HepG2 (cell line): ENCODE results near the gene MED12L. TPM values are rescaled to one million over a fixed set of nuclear protein-coding genes. Genes with fewer than 3 reads are reported as not detected.

Experiments
- ATAC-seq: fragments of 200-7000 bp; cut with Tn5 transposase; 3 replicates; pipeline ENCODE4 v1.9.1; 2020; ENCODE audit warnings: mild to moderate bottlenecking, moderate library complexity
- BruUV-seq: library from RNA; stranded (reverse); fragments of 400-500 nt; replicated peaks from 2 replicates; lab custom pipeline; 2021; lab: Mats Ljungman, UMichigan
- CTCF ChIA-PET: fragments of 300-600 bp; formaldehyde crosslinking; extraction: SDS; loops from one replicate; lab custom pipeline; 2021; ENCODE audit warnings: low total read pairs, inconsistent platforms, low intra/inter-chr PET ratio; lab: Yijun Ruan, JAX
- POLR2A ChIA-PET: fragments of 350-600 bp; sonication (Branson Sonifier 250); formaldehyde crosslinking; loops from one replicate; lab custom pipeline; 2020; ENCODE audit warnings: antibody characterized with exemption, inconsistent platforms; lab: Yijun Ruan, JAX
- DNase-seq: peaks from one replicate; pipeline ENCODE4 v3.0.0-alpha.2; 2015; ENCODE audit warnings: low spot score
- FAIRE-seq: peaks from 3 replicates; lab custom pipeline; 2011; peaks lifted over from hg19 to GRCh38; lab: Jason Lieb, UNC
- H2AFZ ChIP-seq: one replicate; pipeline ENCODE4 v1.6.1; 2011; ENCODE audit warnings: low read length, inconsistent platforms
- H3K27ac ChIP-seq: fragments of 300-600 bp; 3 replicates; pipeline ENCODE4 v1.8.0; 2011; ENCODE audit warnings: mixed run types, mild to moderate bottlenecking, mixed read lengths, low read length, inconsistent platforms; ENCODE audit not compliant: insufficient read depth; ENCODE audit errors: extremely low read length
- H3K27me3 ChIP-seq, 2 experiments: fragments of 200-600 bp in 1 of 2; 2 replicates in 1 of 2; 3 replicates in 1 of 2; pipeline versions ENCODE4 v1.6.0 to v1.8.0; 2011; ENCODE audit warnings: low read length in 2 of 2, mild to moderate bottlenecking in 2 of 2, moderate library complexity in 2 of 2, inconsistent platforms in 1 of 2; ENCODE audit not compliant: insufficient read depth in 2 of 2, control insufficient read depth in 1 of 2
- H3K36me3 ChIP-seq, 2 experiments: fragments of 200-600 bp in 1 of 2; replicated peaks in 1 of 2; 2 replicates in 1 of 2; 3 replicates in 1 of 2; pipeline versions ENCODE4 v1.5.1 to v1.8.0; 2011; ENCODE audit warnings: low read length in 2 of 2, inconsistent platforms in 1 of 2; ENCODE audit not compliant: insufficient read depth in 2 of 2, control insufficient read depth in 1 of 2
- H3K4me1 ChIP-seq: 2 replicates; pipeline ENCODE4 v1.5.1; 2012; ENCODE audit warnings: low read length, inconsistent platforms; ENCODE audit not compliant: insufficient read depth
- H3K4me2 ChIP-seq: 2 replicates; pipeline ENCODE4 v1.6.0; 2011; ENCODE audit warnings: low read depth, low read length, inconsistent platforms
- H3K4me3 ChIP-seq, 3 experiments: fragments of 200-600 bp in 1 of 3; sonication (generic), shearing (Covaris generic) in 1 of 3; replicated peaks in 1 of 3; 2 replicates each; pipeline ENCODE4 v1.5.1; 2011 to 2016; ENCODE audit warnings: low read length in 3 of 3, inconsistent platforms in 2 of 3, low read depth in 2 of 3, mild to moderate bottlenecking in 2 of 3, control low read depth in 1 of 3, mixed read lengths in 1 of 3; ENCODE audit not compliant: insufficient read depth in 1 of 3
- H3K79me2 ChIP-seq: one replicate; pipeline ENCODE4 v1.6.1; 2011; ENCODE audit warnings: low read length, inconsistent platforms; ENCODE audit not compliant: insufficient read depth
- H3K9ac ChIP-seq: 2 replicates; pipeline ENCODE4 v1.6.0; 2011; ENCODE audit warnings: mild to moderate bottlenecking, low read depth, low read length, inconsistent platforms; ENCODE audit not compliant: insufficient read depth
- H3K9me3 ChIP-seq: 2 replicates; pipeline ENCODE4 v1.5.1; 2012; ENCODE audit warnings: mild to moderate bottlenecking, low read length
- H4K20me1 ChIP-seq: 2 replicates; pipeline ENCODE4 v1.6.0; 2011; ENCODE audit warnings: inconsistent platforms, mild to moderate bottlenecking, low read length, moderate library complexity; ENCODE audit not compliant: insufficient read depth
- FOXP1 ChIP-seq, 2 experiments: fragments of 450-650 bp in 1 of 2; IDR thresholded peaks; 2 replicates each; pipeline ENCODE4 v1.6.1; 2017 to 2018; ENCODE audit warnings: antibody characterized with exemption in 1 of 2
- HOXA7 ChIP-seq: sonication (generic); formaldehyde crosslinking; IDR thresholded peaks from 2 replicates; pipeline ENCODE4 v1.8.1; 2022; ENCODE audit warnings: mild to moderate bottlenecking, missing genetic modification reagents, moderate library complexity
- MBD4 ChIP-seq: IDR thresholded peaks from 2 replicates; pipeline ENCODE4 v1.6.1; 2012; ENCODE audit warnings: low read length, inconsistent platforms, borderline replicate concordance
- MIXL1 ChIP-seq: IDR thresholded peaks from 2 replicates; pipeline ENCODE4 v1.6.1; 2016
- NFIB ChIP-seq: sonication (generic); formaldehyde crosslinking; IDR thresholded peaks from 2 replicates; pipeline ENCODE4 v1.9.0; 2021; ENCODE audit warnings: missing genetic modification reagents, mild to moderate bottlenecking, borderline replicate concordance
- RELA ChIP-seq: sonication (generic); formaldehyde crosslinking; IDR thresholded peaks from 2 replicates; pipeline ENCODE4 v1.4.0; 2020; ENCODE audit warnings: missing genetic modification reagents
- RXRB ChIP-seq: IDR thresholded peaks from 2 replicates; pipeline ENCODE4 v1.6.1; 2016; ENCODE audit warnings: borderline replicate concordance, missing genetic modification reagents, missing compliant biosample characterization
- SP5 ChIP-seq: IDR thresholded peaks from 2 replicates; pipeline ENCODE4 v1.6.1; 2016; ENCODE audit warnings: low read depth, borderline replicate concordance
- STAG1 ChIP-seq: sonication (generic); formaldehyde crosslinking; IDR thresholded peaks from 2 replicates; pipeline ENCODE4 v1.4.0; 2020; ENCODE audit warnings: missing genetic modification reagents
- ZNF605 ChIP-seq: sonication (generic); formaldehyde crosslinking; IDR thresholded peaks from 2 replicates; pipeline ENCODE4 v1.8.0; 2022; ENCODE audit warnings: mild to moderate bottlenecking, missing genetic modification reagents
- ZSCAN12 ChIP-seq: sonication (generic); formaldehyde crosslinking; IDR thresholded peaks from 2 replicates; pipeline ENCODE4 v1.9.0; 2021; ENCODE audit warnings: mild to moderate bottlenecking, missing genetic modification reagents
- ZSCAN29 ChIP-seq: sonication (generic); formaldehyde crosslinking; conservative IDR thresholded peaks from 2 replicates; pipeline ENCODE4 v1.4.0; 2020; ENCODE audit warnings: mild to moderate bottlenecking, missing genetic modification reagents
- WGBS: methylation state at CpG from one replicate; pipeline ENCODE4 v1.1.6; 2017; ENCODE audit warnings: low lambda C conversion rate; 5-methylcytosine and 5-hydroxymethylcytosine counted together
- in situ Hi-C: cut with HindIII; loops from 2 replicates; pipeline ENCODE4 v1.10.0; 2017; ENCODE audit warnings: low pct_unique_long_range_greater_than_20kb; ENCODE audit not compliant: extremely low pct_ligation_motif_present
- intact Hi-C: fragments of 100-400 bp; cut with micrococcal nuclease; formaldehyde crosslinking; loops from one replicate; pipeline ENCODE4 v1.10.0; 2022; ENCODE audit not compliant: unreplicated experiment
- polyA plus RNA-seq, 8 experiments: library from polyadenylated mRNA; depleted of rRNA in 3 of 8; stranded (reverse) in 7 of 8; unstranded in 1 of 8; fragments of >200 nt; fragmentation: Illumina TruSeq in 4 of 8; extraction: Trizol in 4 of 8; gene quantifications; 2 replicates each; pipeline versions ENCODE4 v1.2.1 to v1.2.3, GENCODE V29; 2011 to 2016; ENCODE audit warnings: low read depth in 4 of 8, missing spikeins in 1 of 8, mixed read lengths in 1 of 8; ENCODE audit not compliant: insufficient read depth in 1 of 8
- total RNA-seq, 5 experiments: library from RNA; depleted of rRNA; stranded (reverse); fragments of >200 nt; fragmentation: Illumina TruSeq; extraction: Trizol; gene quantifications; 2 replicates each; pipeline ENCODE4 v1.2.3, GENCODE V29; 2016; ENCODE audit warnings: low read depth in 1 of 5
- TF ChIP-seq, protein P1 (sequence below): sonication (generic); formaldehyde crosslinking; conservative IDR thresholded peaks from 2 replicates; pipeline ENCODE4 v1.4.0; 2020; ENCODE audit warnings: mild to moderate bottlenecking, missing genetic modification reagents, moderate library complexity

Gene MED12L
- total and polyA plus RNA-seq, 2 of the 13 experiments (the other 11 are each of a cell fraction or from before 2014, with no cell fraction given): 0.07 to 0.64 TPM

DNA sequence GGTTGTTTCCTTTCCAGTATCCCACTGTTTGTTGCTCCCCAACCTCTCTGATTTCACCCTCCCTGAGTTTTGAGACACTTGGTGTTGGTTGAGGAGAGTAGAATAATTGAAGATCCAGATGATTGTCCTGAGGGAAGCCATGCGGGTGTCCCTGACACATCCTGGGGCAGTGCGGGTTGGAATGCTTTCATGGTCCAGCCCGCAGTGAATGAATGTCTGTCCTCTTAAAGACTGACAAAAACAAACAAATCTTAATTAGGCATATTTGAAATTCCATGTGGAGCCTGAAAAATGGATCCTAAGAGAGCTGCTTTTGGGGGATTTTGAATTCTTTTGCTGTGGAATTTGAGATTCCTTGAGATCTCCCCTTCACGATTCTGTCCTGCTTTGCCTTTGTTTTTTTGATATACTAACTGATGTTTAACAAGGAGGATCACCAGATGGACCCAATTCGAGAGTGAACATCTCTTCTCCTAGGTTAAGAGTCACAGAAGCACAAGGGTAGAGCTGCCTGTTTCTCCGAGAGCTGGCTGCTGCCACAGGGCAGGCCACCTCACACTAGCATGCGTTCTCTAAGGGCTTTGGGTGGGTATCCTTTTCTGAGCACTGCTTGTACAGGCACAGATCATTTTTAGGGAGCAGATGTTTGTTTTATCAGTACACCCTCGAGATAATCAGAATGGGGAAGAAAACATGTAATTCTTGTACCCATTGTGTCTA lies 70.1 kb downstream of the MED12L start:
- POLR2A ChIA-PET: no interaction called here

DNA sequence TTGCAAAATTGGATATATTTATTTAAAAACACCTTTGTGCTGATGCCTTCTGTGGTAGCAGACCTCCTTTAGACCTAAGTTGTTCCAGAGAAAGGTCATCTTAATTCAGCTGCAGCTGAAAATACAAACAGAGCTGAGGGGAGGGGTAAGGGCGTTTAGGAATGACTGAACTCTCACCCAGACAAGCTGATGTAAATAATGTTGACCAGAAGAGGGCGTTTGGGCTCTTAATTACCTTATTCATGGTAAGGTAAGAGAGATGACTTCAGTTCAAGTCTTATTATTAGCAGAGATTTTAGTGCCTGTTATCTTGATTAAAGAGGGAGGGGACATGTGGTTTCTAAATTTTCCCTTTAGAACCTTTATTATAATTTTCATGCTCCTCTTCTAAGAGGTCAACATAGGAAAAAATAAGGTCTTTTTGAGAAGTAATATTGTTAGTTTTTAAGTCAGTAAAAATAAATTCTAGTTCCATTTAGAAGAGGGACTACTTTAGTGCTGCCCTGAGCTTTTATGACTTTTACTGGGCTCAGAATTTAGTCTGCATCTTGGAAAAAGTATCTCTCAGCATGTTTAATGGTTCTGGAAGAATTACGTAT lies 71.3 kb downstream of the MED12L start:
- H3K9me3 ChIP-seq: no peaks in the 10 kb centered on the region
- H4K20me1 ChIP-seq: no peaks in the 10 kb centered on the region
- DNase-seq (peak; percentile 67), ATAC-seq (peak; percentile 88), FAIRE-seq (peak; percentile 81)
- ChIA-PET POLR2A (no interaction called here), CTCF (interaction anchor here (1.2 to 1.8 kb wide), 3 partner anchors 12 to 170 kb away, joined by 3 to 13 read pairs (median 3); no protein-coding TSS in a partner anchor)
- 33% methylated on average over 3 of the region's 3 CpGs for WGBS
- in situ Hi-C loops: no loop called here
- H2AFZ ChIP-seq: no peak overlapping the region
- BruUV-seq: no TSS peak
- no peak overlapping the region for H3K9ac ChIP-seq
- H3K4me2 ChIP-seq: no peak overlapping the region
- no peaks in the 10 kb centered on the region for H3K79me2 ChIP-seq
- H3K36me3 ChIP-seq: no peaks in the 10 kb centered on the region
- intact Hi-C loops: no loop called here
- H3K4me3 ChIP-seq: no peak overlapping the region
- no peak overlapping the region for H3K27ac ChIP-seq
- 0 out of 5 replicates have a peak, but pooled peaks cover 0 to 1% of the 10 kb centered on the region in 2 experiments for H3K27me3 ChIP-seq
- H3K4me1 ChIP-seq: peaks cover 8% of the 10 kb centered on the region
- TF ChIP-seq FOXP1 (IDR thresholded peaks at IDR 0.05) (no peak), FOXP1 (CRISPR knock-in tag; IDR thresholded peaks at IDR 0.05) (no peak), RELA (CRISPR knock-in tag) (no peak), RXRB (CRISPR knock-in tag) (peak; percentile 71; the same call in 1 of the 2 replicates), STAG1 (CRISPR knock-in tag) (peak; percentile 41), MIXL1 (CRISPR knock-in tag) (peak; percentile 91), MBD4 (no peak)
- TF ChIP-seq, protein P1, sequence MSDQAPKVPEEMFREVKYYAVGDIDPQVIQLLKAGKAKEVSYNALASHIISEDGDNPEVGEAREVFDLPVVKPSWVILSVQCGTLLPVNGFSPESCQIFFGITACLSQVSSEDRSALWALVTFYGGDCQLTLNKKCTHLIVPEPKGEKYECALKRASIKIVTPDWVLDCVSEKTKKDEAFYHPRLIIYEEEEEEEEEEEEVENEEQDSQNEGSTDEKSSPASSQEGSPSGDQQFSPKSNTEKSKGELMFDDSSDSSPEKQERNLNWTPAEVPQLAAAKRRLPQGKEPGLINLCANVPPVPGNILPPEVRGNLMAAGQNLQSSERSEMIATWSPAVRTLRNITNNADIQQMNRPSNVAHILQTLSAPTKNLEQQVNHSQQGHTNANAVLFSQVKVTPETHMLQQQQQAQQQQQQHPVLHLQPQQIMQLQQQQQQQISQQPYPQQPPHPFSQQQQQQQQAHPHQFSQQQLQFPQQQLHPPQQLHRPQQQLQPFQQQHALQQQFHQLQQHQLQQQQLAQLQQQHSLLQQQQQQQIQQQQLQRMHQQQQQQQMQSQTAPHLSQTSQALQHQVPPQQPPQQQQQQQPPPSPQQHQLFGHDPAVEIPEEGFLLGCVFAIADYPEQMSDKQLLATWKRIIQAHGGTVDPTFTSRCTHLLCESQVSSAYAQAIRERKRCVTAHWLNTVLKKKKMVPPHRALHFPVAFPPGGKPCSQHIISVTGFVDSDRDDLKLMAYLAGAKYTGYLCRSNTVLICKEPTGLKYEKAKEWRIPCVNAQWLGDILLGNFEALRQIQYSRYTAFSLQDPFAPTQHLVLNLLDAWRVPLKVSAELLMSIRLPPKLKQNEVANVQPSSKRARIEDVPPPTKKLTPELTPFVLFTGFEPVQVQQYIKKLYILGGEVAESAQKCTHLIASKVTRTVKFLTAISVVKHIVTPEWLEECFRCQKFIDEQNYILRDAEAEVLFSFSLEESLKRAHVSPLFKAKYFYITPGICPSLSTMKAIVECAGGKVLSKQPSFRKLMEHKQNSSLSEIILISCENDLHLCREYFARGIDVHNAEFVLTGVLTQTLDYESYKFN (CRISPR knock-in tag): no peak

More for the DNA sequence above, 70.1 kb downstream of the MED12L start:
- Histone ChIP-seq H3K4me2 (no peak overlapping the region), H4K20me1 (no peaks in the 10 kb centered on the region), H3K27ac (no peak overlapping the region), H3K9ac (no peak overlapping the region), H3K4me1 (peaks cover 8% of the 10 kb centered on the region), H3K79me2 (no peaks in the 10 kb centered on the region), H3K36me3 (no peaks in the 10 kb centered on the region), H2AFZ (no peak overlapping the region), H3K4me3 (no peak overlapping the region), H3K27me3 (0 out of 5 replicates have a peak, but pooled peaks cover 0 to 1% of the 10 kb centered on the region in 2 experiments), H3K9me3 (no peaks in the 10 kb centered on the region)
- no TSS peak for BruUV-seq
- FAIRE-seq: no peak
- CTCF ChIA-PET: no interaction called here
- no peak for DNase-seq
- no peak for ATAC-seq
- intact Hi-C loops (no loop called here), in situ Hi-C loops (no loop called here)
- WGBS: 28% methylated on average over 8 of the region's 8 CpGs
- TF ChIP-seq NFIB (CRISPR knock-in tag): no peak
- no peak for TF ChIP-seq SP5 (CRISPR knock-in tag)
- no peak for TF ChIP-seq ZSCAN29 (CRISPR knock-in tag)
- TF ChIP-seq ZSCAN12 (CRISPR knock-in tag): no peak
- no peak for TF ChIP-seq ZNF605 (CRISPR knock-in tag)
- no peak for TF ChIP-seq HOXA7 (CRISPR knock-in tag)
